ENCODE data around the gene HMGCS1. TPM values are rescaled to one million over a fixed set of nuclear protein-coding genes. Genes with fewer than 3 reads are reported as not detected.
"Not testable (repeated sequence)": the region's sequence is repeated elsewhere in the genome, so short reads cannot be mapped to it uniquely, and the experiment has no call there.

HMGCS1 gene
- total RNA-seq, 3 donors from 2014 or later (not counting 1 experiment from before 2014, with no cell fraction given), result 53.0 to 105 (median 85.8) TPM

- H3K4me3 Mint-ChIP-seq, result peak overlapping the region; percentile 94
- Histone ChIP-seq H3K4me1 (ENCODE audit: control insufficient read depth, insufficient read depth, low read length) (peaks cover 17% of the 10 kb centered on the region), H3K9me3 (ENCODE audit: control insufficient read depth, insufficient read depth, low read length) (no peaks in the 10 kb centered on the region), H3K27ac (ENCODE audit: low read length) (peak overlapping the region; percentile 97), H3K4me3 (ENCODE audit: low read length) (peak overlapping the region; percentile 82), H3K27me3 (ENCODE audit: control insufficient read depth, insufficient read depth, low read length) (no peaks in the 10 kb centered on the region), H3K36me3 (ENCODE audit: control insufficient read depth, insufficient read depth, low read length) (no peaks in the 10 kb centered on the region)
- no peak for TF ChIP-seq CTCF (IDR thresholded peaks at IDR 0.05)
- H3K27ac Mint-ChIP-seq, result peak overlapping the region; percentile 98 to 99
- ATAC-seq, result peak in 2 of 3 donors; percentile 0 to 2
- no peaks in the 10 kb centered on the region for H3K36me3 Mint-ChIP-seq
- H3K4me1 Mint-ChIP-seq, result peaks cover 37 to 42% of the 10 kb centered on the region in 2 donors
- H3K9me3 Mint-ChIP-seq, result no peaks in the 10 kb centered on the region
- intact Hi-C loops (cut with micrococcal nuclease), result loop anchor here (1.0 to 5.0 kb wide), 10 partner anchors 75 to 405 kb away; partner anchors contain the start of genes C5orf34 and TMEM267
- 2% methylated on average over 9 of the region's 9 CpGs for WGBS (ENCODE audit: insufficient coverage)
- H3K27me3 Mint-ChIP-seq (ENCODE audit: low read depth in 2 of 2), result peaks cover 0 to 3% of the 10 kb centered on the region in 2 donors
- DNase-seq, result no peak
Observed at GRCh38 chr5:43312699-43313034, 545 bp downstream of the HMGCS1 start.

GRCh38 chr5:43312076-43312661 is 1.0 kb downstream of the HMGCS1 start:
- ATAC-seq, result no peak
- 58% methylated on average over 5 of the region's 6 CpGs for WGBS (ENCODE audit: insufficient coverage)
- Mint-ChIP-seq H3K9me3 (no peaks in the 10 kb centered on the region), H3K27ac (peak overlapping the region; percentile 98 to 99), H3K4me3 (peak overlapping the region; percentile 94), H3K4me1 (peaks cover 37 to 43% of the 10 kb centered on the region in 2 donors), H3K27me3 (ENCODE audit: low read depth in 2 of 2) (peaks cover 0 to 3% of the 10 kb centered on the region in 2 donors), H3K36me3 (no peaks in the 10 kb centered on the region)
- no peaks in the 10 kb centered on the region for H3K36me3 ChIP-seq (ENCODE audit: control insufficient read depth, insufficient read depth, low read length)
- peak overlapping the region; percentile 82 for H3K4me3 ChIP-seq (ENCODE audit: low read length)
- no peaks in the 10 kb centered on the region for H3K27me3 ChIP-seq (ENCODE audit: control insufficient read depth, insufficient read depth, low read length)
- peak overlapping the region; percentile 97 for H3K27ac ChIP-seq (ENCODE audit: low read length)
- DNase-seq, result peak in 1 of 2 donors; percentile 14
- H3K9me3 ChIP-seq (ENCODE audit: control insufficient read depth, insufficient read depth, low read length), result no peaks in the 10 kb centered on the region
- TF ChIP-seq CTCF (IDR thresholded peaks at IDR 0.05), result no peak
- intact Hi-C loops (cut with micrococcal nuclease), result loop anchor here (2.0 to 5.0 kb wide), 5 partner anchors 75 to 405 kb away; no protein-coding TSS in a partner anchor
- peaks cover 17% of the 10 kb centered on the region for H3K4me1 ChIP-seq (ENCODE audit: control insufficient read depth, insufficient read depth, low read length)

- Histone ChIP-seq H3K4me1 (ENCODE audit: control insufficient read depth, insufficient read depth, low read length) (peaks cover 23% of the 10 kb centered on the region), H3K27me3 (ENCODE audit: control insufficient read depth, insufficient read depth, low read length) (no peaks in the 10 kb centered on the region), H3K27ac (ENCODE audit: low read length) (no peak overlapping the region), H3K36me3 (ENCODE audit: control insufficient read depth, insufficient read depth, low read length) (no peaks in the 10 kb centered on the region), H3K4me3 (ENCODE audit: low read length) (no peak overlapping the region), H3K9me3 (ENCODE audit: control insufficient read depth, insufficient read depth, low read length) (no peaks in the 10 kb centered on the region)
- no peaks in the 10 kb centered on the region for H3K36me3 Mint-ChIP-seq
- intact Hi-C loops (cut with micrococcal nuclease), result loop anchor here (5.0 kb wide), 2 partner anchors 78 to 402 kb away; no protein-coding TSS in a partner anchor
- H3K4me3 Mint-ChIP-seq, result no peak overlapping the region
- peaks cover 43 to 46% of the 10 kb centered on the region in 2 donors for H3K4me1 Mint-ChIP-seq
- no peak overlapping the region for H3K27ac Mint-ChIP-seq
- no peak for DNase-seq
- H3K9me3 Mint-ChIP-seq, result no peaks in the 10 kb centered on the region
- ATAC-seq, result no peak
- peaks cover 0 to 3% of the 10 kb centered on the region in 2 donors for H3K27me3 Mint-ChIP-seq (ENCODE audit: low read depth in 2 of 2)
- no peak for TF ChIP-seq CTCF (IDR thresholded peaks at IDR 0.05)
Observed at GRCh38 chr5:43309637-43310036, 3.6 kb downstream of the HMGCS1 start.

- no peaks in the 10 kb centered on the region for H3K27me3 ChIP-seq (ENCODE audit: control insufficient read depth, insufficient read depth, low read length)
- no peaks in the 10 kb centered on the region for H3K36me3 Mint-ChIP-seq
- peaks cover 22% of the 10 kb centered on the region for H3K4me1 ChIP-seq (ENCODE audit: control insufficient read depth, insufficient read depth, low read length)
- no peak for ATAC-seq
- H3K9me3 Mint-ChIP-seq, result no peaks in the 10 kb centered on the region
- H3K27ac ChIP-seq (ENCODE audit: low read length), result no peak overlapping the region
- H3K36me3 ChIP-seq (ENCODE audit: control insufficient read depth, insufficient read depth, low read length), result no peaks in the 10 kb centered on the region
- H3K4me1 Mint-ChIP-seq, result peaks cover 46 to 50% of the 10 kb centered on the region in 2 donors
- intact Hi-C loops (cut with micrococcal nuclease), result no loop called here
- no peaks in the 10 kb centered on the region for H3K9me3 ChIP-seq (ENCODE audit: control insufficient read depth, insufficient read depth, low read length)
- TF ChIP-seq CTCF (IDR thresholded peaks at IDR 0.05), result no peak
- no peak overlapping the region for H3K4me3 Mint-ChIP-seq
- no peak for DNase-seq
- WGBS (ENCODE audit: insufficient coverage), result 97% methylated on average over 3 of the region's 3 CpGs
- H3K27ac Mint-ChIP-seq, result no peak overlapping the region
- no peak overlapping the region for H3K4me3 ChIP-seq (ENCODE audit: low read length)
- peaks cover 0 to 3% of the 10 kb centered on the region in 2 donors for H3K27me3 Mint-ChIP-seq (ENCODE audit: low read depth in 2 of 2)
Observed at GRCh38 chr5:43309122-43309521, 4.1 kb downstream of the HMGCS1 start.

GRCh38 chr5:43306954-43307353 is 6.3 kb downstream of the HMGCS1 start:
- WGBS (ENCODE audit: insufficient coverage), result 91% methylated on average over 5 of the region's 5 CpGs
- H3K4me3 ChIP-seq (ENCODE audit: low read length); H3K4me1 ChIP-seq (ENCODE audit: control insufficient read depth, insufficient read depth, low read length); ATAC-seq; H3K9me3 ChIP-seq (ENCODE audit: control insufficient read depth, insufficient read depth, low read length); H3K27me3 Mint-ChIP-seq (ENCODE audit: low read depth in 2 of 2); H3K27me3 ChIP-seq (ENCODE audit: control insufficient read depth, insufficient read depth, low read length); intact Hi-C loops (cut with micrococcal nuclease); H3K4me3 Mint-ChIP-seq; H3K36me3 ChIP-seq (ENCODE audit: control insufficient read depth, insufficient read depth, low read length); H3K36me3 Mint-ChIP-seq; H3K27ac ChIP-seq (ENCODE audit: low read length); DNase-seq; H3K9me3 Mint-ChIP-seq: not testable (repeated sequence)
- Mint-ChIP-seq H3K4me1 (peaks cover 26 to 49% of the 10 kb centered on the region in 2 donors), H3K27ac (peak overlapping the region in 1 of 2 donors; percentile 40)
